NK-92 treated with Interleukin-12 subunit alpha and Interleukin-12 subunit beta, amount 100 ng/mL, for 24 hours (cell line): ENCODE data around the gene COA3.
"Not testable (repeated sequence)": the region's sequence is repeated elsewhere in the genome, so short reads cannot be mapped to it uniquely, and the experiment has no call there.

Experiments
- DNase-seq: peaks from one replicate; lab custom pipeline; 2025; lab: John Stamatoyannopoulos, UW

COA3 gene

DNA sequence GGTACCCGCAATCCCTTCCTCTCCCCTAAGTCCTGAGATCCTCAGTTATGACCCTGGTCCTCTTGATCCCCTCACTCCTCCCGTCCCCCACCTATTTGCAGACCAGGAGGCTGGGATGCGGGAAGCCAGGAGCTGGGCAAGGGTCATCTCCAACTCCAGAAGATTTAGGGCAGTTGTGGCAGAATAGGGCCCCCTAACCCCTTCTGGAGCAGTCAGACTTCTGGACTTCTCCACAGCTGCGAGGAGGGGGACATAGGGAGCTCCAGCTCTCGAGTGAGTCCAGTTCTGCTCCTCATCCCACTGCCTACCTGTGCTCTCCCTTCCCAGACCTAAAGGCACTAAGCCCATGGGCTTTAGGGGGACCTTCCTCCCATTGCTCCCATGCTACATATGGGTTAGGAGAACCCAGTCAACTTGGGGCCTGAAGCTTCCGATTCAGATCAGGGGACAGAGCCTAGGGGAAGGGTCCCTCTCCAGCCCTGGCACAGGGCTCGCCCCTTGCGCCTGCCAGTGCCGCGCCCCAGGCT lies 16.8 kb downstream of the COA3 start:
- no peak for DNase-seq

DNA sequence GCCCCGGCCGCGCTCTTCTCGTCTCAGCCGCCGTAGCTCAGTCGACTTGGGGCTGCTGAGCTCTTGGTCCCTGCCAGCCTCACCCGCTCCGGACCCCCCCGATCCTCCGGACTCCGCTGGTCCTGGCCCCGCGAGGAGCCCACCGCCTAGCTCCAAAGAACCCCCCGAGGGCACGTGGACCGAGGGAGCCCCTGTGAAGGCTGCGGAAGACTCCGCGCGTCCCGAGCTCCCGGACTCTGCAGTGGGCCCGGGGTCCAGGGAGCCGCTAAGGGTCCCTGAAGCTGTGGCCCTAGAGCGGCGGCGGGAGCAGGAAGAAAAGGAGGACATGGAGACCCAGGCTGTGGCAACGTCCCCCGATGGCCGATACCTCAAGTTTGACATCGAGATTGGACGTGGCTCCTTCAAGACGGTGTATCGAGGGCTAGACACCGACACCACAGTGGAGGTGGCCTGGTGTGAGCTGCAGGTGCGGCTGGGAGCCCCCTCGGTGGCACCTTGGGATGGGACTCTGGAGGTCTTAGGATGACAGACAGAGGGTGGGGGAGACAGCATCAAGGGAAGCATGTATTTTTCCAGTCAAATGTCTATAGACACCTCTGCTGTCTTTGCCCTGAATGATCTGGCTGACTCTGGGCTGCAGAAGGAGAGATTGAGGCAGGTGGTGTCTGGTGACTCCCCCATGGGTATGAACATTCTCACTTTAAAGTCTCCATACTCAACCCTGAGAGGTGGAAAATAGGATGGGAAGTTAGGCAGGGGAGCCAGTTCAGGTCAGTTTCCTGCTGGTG lies 17.5 kb downstream of the COA3 start:
- no peak for DNase-seq

DNA sequence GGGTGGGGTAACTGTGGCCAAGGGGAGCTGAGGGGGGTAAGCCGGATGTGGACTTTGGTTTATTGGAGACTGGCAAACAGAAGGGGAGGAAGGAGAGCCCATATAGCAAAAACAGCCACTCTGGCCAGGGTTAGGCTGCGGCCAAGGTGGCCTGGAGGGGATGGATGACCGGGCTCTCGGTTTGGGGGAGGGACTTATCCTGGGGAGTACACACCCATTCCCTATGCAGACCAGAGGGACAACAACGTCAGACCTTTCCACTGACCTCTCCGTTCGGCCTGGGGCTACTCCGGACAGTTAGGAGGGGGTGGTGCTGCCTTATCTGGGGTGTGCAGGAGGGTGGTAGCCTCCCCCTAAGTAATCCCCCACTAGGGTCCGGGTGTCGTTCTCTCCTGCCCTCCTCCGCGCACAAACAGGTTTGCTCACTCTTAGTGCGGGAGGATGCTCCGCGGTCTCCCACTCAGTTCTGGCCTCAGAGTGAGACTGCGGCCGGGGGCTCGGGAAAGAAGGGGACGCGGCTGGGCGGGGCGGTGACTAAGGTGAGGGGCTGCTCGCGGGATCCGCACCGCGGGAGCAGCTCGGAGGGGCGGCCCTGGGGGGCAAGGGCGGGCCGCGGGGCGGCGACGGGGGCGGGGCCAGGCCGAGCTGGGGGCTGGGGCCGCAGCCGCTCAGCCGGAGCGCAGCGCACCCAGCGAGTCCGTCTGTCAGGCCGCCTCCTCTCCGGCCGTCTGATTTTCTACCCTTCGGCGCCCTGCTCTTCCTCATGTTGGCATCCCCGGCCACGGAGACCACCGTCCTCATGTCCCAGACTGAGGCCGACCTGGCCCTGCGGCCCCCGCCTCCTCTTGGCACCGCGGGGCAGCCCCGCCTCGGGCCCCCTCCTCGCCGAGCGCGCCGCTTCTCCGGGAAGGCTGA lies 18.3 kb downstream of the COA3 start, which contains the start of gene WNK4:
Gene WNK4 (plus strand): TSS at position 675 of the 915 bp plus-strand sequence. CDS start 89 bp downstream, at position 764.
- no peak for DNase-seq

DNA sequence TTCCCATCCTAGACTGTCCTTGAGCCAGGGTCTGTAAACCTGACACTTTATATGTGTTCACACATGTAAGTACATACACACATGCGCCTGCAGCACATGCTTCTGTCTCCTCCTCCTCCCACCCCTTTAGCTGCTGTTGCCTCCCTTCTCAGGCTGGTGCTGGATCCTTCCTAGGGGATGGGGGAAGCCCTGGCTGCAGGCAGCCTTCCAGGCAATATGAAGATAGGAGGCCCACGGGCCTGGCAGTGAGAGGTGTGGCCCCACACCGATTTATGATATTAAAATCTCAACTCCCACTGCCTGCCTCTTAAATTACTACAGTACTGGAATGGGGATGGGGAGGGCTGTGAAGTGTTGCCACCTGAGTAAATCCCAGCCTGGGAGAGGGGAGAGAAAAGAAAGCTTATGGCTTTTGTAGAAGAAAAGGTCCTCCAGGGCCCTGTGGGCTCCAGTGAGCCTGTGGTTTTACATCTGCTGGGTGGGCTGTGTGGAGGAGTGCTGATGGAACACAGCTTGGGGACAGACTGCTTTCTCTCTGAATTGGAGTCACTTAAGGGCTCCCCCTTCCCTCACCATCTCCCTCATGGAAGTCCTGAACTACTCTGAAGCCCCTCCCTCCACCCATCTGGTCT lies 19.1 kb downstream of the COA3 start:
- DNase-seq = no peak

DNA sequence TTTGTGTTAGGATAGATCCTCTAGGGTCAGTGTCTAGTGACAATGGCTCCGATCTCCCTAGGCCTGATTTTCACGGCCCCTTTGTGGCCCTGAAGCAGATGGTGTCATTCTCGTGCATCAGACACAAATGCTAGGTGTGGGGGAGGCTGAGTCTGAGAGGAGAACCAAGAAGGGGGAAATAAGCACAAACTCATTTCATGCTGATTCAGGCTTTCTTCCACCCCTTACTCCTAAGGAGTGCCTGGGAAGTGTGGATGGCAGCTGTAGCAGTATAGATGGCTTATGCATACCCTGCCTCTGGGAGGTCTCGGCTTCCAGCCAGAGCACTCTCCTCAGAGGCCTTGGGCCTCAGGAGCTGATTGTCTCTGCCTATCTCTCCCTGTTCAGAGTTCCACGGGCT lies 19.9 kb downstream of the COA3 start:
- no peak for DNase-seq

DNA sequence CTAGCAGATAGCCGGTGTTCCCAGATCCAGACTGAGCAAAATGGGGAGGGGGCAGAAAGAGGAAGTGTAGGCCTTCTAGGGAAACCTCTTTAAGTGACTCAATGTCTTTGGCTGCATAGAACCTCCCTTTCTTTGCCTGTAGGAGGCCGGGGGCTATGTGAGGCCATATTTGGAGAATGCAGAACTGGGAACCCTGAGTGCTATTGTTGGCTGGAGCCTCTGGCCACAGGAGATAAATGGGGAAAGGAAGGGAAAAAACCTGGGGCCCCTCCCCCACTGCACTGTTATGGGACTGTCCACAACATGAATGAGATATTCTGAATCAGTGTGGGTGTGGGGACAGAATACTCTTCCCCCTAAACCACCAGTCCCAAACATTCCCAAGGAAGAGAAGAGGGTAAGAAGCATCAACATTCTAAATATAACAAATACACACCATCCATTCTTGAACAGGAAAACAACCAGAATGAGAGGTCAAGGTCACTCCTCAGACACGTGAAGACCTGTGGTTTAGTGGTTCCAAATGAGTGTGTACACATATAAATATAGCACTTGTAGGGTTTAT lies 22.9 kb downstream of the COA3 start:
- DNase-seq = no peak

DNA sequence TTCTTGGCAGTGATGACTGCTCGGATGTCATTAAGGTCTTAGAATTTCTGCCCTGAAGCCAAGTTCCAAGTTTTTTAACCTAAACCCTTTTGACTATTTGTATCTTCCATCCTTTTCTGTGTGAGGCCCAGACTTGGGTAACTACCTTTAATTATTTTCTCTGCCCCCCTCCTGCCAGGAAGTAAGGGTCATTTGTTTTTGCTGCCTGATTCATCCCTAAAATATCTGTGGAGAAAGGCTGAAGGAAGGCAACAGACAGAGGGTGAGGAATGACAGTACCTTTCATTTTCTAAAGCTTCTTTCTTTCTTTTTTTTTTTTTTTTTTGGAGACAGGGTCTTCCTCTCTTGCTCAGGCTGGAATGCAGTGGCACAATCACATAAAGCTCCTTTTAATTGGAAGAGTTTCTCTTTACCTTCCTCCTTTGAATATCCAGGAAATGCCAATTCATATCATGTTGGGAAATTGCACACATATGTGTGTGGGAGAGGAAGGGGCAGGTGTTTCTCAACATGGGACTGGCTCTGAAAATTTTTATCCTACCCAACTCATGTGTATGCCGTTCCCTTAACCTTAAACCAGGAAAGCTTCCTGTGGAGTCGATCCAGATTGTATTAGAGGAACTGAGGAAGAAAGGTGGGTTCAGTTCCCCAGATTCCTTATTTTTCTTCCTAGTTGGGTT lies 24.3 kb downstream of the COA3 start:
- no peak for DNase-seq

DNA sequence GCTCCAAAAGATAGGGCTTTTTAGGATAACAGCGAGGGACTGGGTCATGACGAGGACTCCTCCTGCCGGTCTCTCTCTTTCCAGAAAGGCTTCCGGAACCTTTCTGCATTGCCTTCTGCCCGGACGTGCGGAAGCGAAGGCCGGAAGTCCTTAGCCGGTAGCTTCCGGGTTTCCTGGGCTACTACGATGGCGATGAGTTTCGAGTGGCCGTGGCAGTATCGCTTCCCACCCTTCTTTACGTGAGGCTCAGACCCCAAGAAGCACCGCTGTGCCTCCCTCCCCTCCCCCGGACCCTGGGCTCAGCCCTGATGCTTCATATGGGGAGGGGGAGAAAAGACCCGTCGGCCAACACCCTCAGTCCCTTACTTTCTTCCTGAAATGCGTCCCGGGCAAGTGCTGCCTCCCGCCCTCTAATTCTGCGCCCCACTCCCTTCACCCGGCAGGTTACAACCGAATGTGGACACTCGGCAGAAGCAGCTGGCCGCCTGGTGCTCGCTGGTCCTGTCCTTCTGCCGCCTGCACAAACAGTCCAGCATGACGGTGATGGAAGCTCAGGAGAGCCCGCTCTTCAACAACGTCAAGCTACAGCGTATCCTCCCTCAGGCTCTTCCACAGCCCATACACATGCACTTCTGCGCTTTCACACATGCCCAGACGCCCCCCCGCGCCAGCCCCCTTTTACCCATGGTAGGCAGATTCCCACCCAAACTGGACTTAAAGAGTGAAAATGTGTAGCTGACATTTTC lies 25.0 kb downstream of the COA3 start, which contains the start of gene VPS25:
Gene VPS25 (plus strand): TSS at position 160 of the 746 bp plus-strand sequence. CDS start 27 bp downstream, at position 187.
- peak; percentile 56 for DNase-seq

DNA sequence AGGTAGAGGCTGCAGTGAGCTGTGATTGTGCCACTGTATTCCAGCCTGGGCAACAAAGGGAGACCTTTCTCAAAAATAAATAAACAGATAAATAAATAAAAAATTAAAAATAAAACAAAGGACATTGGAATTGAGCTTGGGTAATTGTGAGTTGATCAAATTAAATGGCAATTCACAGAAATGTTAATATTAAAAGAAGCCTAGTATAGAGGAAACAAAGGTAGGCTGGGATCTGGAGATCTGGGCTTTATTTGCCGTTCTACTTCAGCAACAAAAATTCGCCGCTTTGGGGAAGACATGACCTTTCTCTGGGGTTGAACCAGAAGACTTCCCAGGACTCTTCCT lies 25.6 kb downstream of the COA3 start:
- DNase-seq = no peak

DNA sequence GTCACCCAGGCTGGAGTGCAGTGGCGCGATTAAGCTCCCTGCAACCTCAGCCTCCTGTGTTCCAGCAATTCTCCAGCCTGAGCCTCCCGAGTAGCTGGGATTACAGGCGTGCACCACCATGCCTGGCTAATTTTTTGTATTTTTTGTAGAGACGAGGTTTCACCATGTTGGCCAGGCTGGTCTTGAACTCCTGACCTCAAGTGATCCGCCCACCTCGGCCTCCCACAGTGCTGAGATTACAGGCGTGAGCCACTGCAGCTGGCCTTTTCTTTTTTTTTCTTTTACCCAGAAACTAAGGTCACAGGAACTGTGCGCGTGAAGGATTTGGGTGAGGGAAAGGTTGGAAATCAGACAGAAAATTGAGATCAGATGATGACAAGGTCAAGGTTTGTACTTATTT lies 28.5 kb downstream of the COA3 start:
- not testable (repeated sequence) for DNase-seq

DNA sequence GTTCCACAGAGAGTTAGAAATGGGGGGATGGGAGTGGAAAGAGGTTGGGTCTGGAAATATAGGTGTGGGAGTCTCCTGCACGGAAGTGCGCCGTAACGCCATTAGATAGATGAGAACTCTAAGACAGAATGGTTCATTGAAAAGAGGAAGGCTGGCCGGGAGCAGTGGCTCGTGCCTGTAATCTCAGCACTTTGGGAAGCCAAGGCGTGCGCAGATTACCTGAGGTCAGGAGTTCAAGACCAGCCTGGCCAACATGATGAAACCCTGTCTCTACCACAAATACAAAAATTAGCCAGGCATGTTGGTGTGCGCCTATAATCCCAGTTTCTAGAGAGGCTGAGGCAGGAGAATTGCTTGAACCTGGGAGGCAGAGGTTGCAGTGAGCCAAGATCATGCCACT lies 30.5 kb downstream of the COA3 start:
- not testable (repeated sequence) for DNase-seq

DNA sequence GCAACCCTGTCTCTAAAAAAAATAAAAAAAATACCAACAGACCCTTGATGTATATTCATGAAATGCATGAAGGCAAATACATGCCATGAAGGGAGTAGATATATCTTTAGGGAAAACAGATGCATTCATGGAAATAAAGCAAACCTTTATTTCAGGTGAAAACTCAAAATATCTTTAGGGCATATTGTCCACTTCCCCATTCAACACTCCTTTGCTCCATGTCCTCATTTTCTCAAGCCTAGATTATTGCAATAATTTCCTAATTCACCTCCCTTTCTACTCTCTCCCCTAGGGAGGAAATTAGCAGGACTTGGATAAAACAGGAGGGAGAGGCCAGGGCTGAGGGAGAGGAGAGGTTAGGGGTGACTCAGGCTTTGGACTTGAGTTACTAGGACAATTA lies 31.0 kb downstream of the COA3 start:
- DNase-seq = no peak

DNA sequence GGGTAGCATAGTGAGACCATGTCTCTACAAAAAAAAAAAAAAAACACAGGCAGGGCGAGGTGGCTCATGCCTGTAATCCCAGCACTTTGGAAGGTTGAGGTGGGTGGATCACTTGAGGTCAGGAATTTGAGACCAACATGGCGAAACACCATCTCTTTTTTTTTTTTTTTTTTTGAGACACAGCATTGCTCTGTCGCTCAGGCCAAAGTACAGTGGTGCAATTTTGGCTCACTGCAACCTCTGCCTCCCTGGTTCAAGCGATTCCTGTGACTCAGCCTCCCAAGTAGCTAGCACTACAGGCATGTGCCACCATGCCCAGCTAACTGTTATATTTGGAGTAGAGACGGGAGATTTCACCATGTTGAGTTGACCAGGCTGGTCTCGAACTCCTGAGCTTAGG lies 32.4 kb downstream of the COA3 start:
- no peak for DNase-seq

DNA sequence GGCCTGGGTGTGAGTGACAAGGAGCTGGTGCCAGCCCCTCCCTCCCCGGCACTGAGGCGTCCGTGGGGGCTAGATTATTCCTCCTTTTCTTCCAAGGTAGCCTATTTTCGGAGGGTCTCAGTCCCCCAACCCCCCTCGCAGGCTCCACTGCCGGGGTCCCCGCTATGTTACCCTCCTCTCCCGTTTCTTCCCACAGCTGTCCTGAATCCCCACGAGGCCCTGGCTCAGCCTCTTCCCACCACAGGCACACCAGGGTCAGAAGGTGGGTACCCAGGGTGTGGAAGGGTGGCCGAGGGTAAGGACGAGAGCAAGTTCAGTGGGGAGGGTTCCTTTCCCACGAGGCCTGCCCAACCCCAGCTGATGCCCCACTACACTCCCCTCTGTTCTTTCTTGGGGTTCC lies 36.9 kb downstream of the COA3 start:
- no peak for DNase-seq

DNA sequence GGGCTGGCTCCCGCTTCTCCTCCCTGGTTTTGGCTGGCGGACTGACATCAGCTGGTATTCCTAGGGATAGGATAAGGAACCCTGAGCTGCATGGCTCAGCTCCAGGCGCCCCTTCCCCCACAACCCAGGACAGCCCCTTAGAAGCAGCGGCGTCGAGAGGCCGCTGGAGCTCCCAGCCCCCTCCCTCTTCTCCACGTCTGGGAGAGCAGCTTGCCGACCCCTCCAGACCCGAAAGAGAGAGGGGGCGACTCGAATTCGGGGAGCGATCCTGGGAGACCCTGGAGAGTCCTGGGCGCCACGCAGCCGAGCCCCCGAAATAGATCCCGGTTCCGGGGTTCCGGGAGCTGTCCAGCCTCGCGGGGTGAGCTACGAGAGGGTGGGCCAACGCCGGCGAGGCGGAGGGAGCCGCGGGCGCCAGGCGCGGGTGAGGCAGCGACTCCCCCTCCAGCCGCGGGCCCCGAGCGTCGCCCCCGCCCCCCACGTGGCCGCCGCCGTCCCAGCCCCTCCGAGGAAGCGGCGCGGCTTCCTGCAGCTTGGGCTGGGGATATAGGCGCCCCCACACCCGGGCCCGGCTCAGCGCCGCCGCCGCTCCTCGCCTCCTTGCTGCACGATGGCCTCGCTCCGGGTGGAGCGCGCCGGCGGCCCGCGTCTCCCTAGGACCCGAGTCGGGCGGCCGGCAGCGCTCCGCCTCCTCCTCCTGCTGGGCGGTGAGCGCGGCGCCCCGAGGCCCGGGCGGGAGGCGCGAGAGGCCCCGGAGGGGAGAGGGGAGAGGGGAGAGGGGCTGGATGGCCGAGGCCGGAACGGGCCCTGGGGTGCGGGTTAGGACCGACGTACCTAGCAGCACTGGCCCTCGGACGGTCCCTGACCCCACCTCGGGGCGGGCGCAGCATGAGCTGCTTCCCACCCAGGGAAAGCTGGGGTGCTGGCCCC lies 37.6 kb downstream of the COA3 start, which contains the start of gene RAMP2:
Gene RAMP2 (plus strand): TSS at position 576 of the 930 bp plus-strand sequence. CDS start 35 bp downstream, at position 611.
- DNase-seq = no peak

DNA sequence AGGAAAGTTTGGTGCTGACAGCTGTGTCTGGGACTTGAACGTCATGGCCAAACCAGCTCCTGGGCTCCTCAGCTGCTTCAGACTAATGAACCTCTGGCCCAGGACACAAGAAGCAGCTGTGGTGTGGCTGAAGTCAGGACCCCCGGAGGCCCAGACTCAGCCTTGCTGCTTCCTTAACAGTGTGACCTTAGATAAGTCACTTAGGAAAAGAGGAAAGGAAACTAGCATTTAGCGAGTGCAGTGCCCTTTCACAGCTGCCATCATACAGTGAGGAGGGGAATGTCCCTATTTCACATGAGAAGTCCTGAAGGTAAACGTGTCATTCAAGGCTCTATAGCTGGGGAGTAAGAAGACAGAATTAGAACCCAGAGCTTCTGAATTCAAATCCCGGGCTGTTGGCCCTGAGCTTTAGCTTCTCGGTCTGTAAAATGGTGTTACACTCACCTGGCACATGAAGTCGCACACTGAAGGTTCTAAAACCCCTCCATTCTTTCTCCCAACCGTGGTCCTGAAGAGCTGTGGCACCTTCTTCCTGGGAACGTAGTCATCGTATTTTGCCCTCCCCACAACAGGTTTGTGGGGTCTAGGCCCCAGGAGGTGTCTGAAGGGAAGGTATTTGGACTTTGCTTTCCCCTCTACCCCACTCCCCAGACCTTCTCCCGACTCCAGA lies 38.4 kb downstream of the COA3 start:
- DNase-seq = no peak

DNA sequence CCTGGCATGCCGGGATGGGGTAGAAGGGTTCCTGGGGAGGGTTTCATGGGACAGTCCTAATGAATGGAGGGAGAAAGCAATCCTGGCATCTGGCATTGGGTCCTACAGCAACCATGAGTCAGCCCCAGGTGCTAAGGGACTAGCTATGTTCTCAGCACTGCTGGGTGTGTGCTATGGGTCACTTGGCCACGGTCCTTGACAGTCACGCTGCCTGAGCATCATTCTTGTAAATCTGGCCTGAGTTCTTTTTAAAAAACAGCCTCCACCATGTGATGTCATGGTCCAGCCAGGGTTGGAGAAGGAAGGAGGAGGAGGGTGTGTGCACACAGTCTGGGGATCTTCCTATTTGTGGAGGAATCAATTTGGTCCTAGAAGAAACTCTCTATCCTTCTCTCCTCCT lies 43.7 kb downstream of the COA3 start:
- DNase-seq = no peak

DNA sequence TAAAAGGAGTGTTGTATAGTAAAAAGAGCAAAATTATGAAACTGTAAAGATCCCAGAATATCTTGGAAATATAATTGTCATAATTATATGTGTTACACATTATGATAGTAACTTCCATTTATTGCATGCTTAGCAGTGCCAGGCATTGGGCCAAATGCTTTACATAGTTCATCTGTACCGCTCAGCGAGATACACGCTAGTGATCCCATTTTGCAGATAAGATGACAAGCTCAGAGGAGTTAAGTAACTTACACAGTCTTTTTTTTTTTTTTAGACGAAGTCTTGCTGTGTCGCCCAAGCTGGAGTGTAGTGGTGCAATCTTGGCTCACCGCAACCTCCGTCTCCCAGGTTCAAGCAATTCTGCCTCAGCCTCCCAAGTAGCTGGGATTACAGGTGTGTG lies 46.9 kb downstream of the COA3 start:
- no peak for DNase-seq
